ENCODE results near the gene TMEM181. TPM values are rescaled to one million over a fixed set of nuclear protein-coding genes. Genes with fewer than 3 reads are reported as not detected.

Gene TMEM181, protein sequence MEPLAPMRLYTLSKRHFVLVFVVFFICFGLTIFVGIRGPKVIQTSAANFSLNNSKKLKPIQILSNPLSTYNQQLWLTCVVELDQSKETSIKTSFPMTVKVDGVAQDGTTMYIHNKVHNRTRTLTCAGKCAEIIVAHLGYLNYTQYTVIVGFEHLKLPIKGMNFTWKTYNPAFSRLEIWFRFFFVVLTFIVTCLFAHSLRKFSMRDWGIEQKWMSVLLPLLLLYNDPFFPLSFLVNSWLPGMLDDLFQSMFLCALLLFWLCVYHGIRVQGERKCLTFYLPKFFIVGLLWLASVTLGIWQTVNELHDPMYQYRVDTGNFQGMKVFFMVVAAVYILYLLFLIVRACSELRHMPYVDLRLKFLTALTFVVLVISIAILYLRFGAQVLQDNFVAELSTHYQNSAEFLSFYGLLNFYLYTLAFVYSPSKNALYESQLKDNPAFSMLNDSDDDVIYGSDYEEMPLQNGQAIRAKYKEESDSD
- total RNA-seq (2016; rRNA removed; fragmentation: Illumina TruSeq; extraction: Trizol): 42.1 and 59.1 TPM in 2 replicates
- total RNA-seq (2016; cell fraction: cytosol; rRNA removed; fragmentation: Illumina TruSeq; extraction: Trizol; ENCODE audit: low read depth): 32.4 and 35.6 TPM in 2 replicates
- 41.0 and 60.9 TPM in 2 replicates for total RNA-seq (2016; cell fraction: insoluble cytoplasmic fraction; rRNA removed; fragmentation: Illumina TruSeq; extraction: Trizol)
- total RNA-seq (2016; cell fraction: membrane; rRNA removed; fragmentation: Illumina TruSeq; extraction: Trizol): 29.2 and 32.9 TPM in 2 replicates
- total RNA-seq (2016; cell fraction: nucleus; rRNA removed; fragmentation: Illumina TruSeq; extraction: Trizol): 66.4 and 75.5 TPM in 2 replicates
- polyA plus RNA-seq (2011; rRNA removed): 105 and 108 TPM in 2 replicates
- polyA plus RNA-seq (2011; cell fraction: cytosol; rRNA removed): 53.2 and 89.4 TPM in 2 replicates
- 65.7 and 85.9 TPM in 2 replicates for polyA plus RNA-seq (2011; cell fraction: nucleus; rRNA removed)
- 99.1 and 106 TPM in 2 replicates for polyA plus RNA-seq (2012)
- 2.2 and 2.6 TPM in 2 replicates for polyA plus RNA-seq (2016; cell fraction: cytosol; fragmentation: Illumina TruSeq; extraction: Trizol; ENCODE audit: low read depth)
- 31.8 and 32.9 TPM in 2 replicates for polyA plus RNA-seq (2016; cell fraction: insoluble cytoplasmic fraction; fragmentation: Illumina TruSeq; extraction: Trizol; ENCODE audit: low read depth)
- polyA plus RNA-seq (2016; cell fraction: membrane; fragmentation: Illumina TruSeq; extraction: Trizol; ENCODE audit: low read depth): 8.5 and 9.3 TPM in 2 replicates
- 140 and 144 TPM in 2 replicates for polyA plus RNA-seq (2016; cell fraction: nucleus; fragmentation: Illumina TruSeq; extraction: Trizol; ENCODE audit: insufficient read depth, low read depth)
- 13.5 and 115 TPM in 2 replicates for polyA minus RNA-seq (2011; rRNA and poly(A)+ RNA removed; ENCODE audit: low replicate concordance)
- polyA minus RNA-seq (2011; cell fraction: cytosol; rRNA and poly(A)+ RNA removed): 82.7 and 108 TPM in 2 replicates
- polyA minus RNA-seq (2011; cell fraction: nucleus; rRNA and poly(A)+ RNA removed): 78.4 and 93.9 TPM in 2 replicates
- Bru-seq, nascent RNA: percentile 94 among the genes with signal in this experiment
- percentile 97 among the genes with signal in this experiment for BruChase-seq, experiment 1, labeled RNA remaining after a 6-hour chase
- percentile 97 among the genes with signal in this experiment for BruChase-seq, experiment 2, labeled RNA remaining after a 2-hour chase
- long read RNA-seq, experiment 1, partial matches to known transcripts: 13 of 21 reads
- long read RNA-seq, experiment 1, other reads (novel, unspliced or antisense): 8 of 21 reads
- long read RNA-seq, experiment 2, partial matches to known transcripts: 1 of 172 reads
- long read RNA-seq, experiment 2, other reads (novel, unspliced or antisense): 171 of 172 reads

DNA sequence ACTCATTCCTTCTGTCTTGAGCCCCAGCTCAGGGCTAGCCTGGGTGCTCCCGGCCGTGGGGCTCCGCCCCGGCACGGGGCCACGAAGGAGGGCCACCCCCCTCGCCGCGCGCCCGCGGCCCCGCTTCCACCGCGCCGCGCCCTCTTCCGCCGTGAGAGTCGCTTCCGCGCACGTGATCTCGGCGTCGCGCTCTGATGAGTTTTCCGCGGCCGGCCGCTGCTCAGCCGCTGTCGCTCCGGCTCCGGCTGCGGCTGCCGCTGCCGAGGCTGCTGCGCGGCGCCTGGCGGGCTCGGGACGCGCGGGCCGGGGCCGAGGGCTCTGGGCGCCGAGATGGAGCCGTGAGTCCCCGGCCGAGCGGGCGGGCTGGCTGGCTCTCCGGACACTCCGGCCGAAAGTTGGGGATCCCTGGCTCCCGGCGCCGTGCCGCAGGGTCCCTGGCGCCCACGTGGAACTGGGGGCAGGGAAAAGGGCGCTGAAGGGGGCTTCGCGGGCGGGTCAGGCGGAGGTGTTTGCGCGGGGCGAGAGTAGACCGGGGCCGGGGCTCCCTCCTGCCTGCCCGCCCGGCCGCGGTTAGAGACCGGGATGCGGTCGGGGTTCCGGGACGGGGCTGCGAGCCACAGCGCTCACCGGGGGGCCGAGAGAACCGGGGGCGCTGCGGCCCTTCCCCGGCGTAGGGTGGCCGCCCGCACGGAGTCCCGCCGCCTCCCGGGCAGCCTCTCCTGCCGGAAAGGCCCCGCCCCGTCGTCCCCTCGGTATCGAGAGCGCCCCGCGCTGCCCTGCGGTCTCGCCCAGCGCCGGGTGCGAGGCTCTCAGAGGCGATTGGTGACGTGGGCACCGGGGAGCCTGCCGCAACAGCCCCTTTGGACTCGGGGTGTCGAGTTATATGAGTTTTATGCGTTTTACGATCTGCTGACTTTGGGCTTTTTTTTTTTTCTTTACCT, at the start of gene TMEM181:
Gene TMEM181 (plus strand): TSS at position 197 of the 941 bp plus-strand sequence. CDS start 134 bp downstream, at position 331.
- Histone ChIP-seq H4K20me1 (ENCODE audit: insufficient read depth, low read length) (peaks cover 39% of the 10 kb centered on the region), H3K27me3 (ENCODE audit: control insufficient read depth in 1 of 2, insufficient read depth in 2 of 2, low read length in 2 of 2) (no peaks in the 10 kb centered on the region), H3K4me1 (ENCODE audit: insufficient read depth, low read length) (peaks cover 87% of the 10 kb centered on the region), H3K4me3 (replicated peaks in 1 of 3; ENCODE audit: insufficient read depth in 1 of 3, low read depth in 2 of 3, low read length in 3 of 3) (peak within 1 kb of the TSS; percentile 75 to 90 (median 89)), H3K9ac (ENCODE audit: insufficient read depth, low read depth, low read length) (peak within 1 kb of the TSS; percentile 88), H3K27ac (ENCODE audit: extremely low read length, insufficient read depth, low read length) (peak within 1 kb of the TSS; percentile 82), H3K79me2 (ENCODE audit: insufficient read depth, low read length) (peaks cover 50% of the 10 kb centered on the region), H2AFZ (ENCODE audit: low read length) (no peak within 1 kb of the TSS), H3K9me3 (ENCODE audit: low read length) (no peaks in the 10 kb centered on the region), H3K36me3 (replicated peaks in 1 of 2; ENCODE audit: control insufficient read depth in 1 of 2, insufficient read depth in 2 of 2, low read length in 2 of 2) (peaks cover 4 to 6% of the 10 kb centered on the region in 2 experiments; a peak in 2 of 5 replicates), H3K4me2 (ENCODE audit: low read depth, low read length) (peak within 1 kb of the TSS; percentile 96)
- in situ Hi-C loops (cut with HindIII; ENCODE audit: extremely low pct_ligation_motif_present, low pct_unique_long_range_greater_than_20kb) (no loop called here), intact Hi-C loops (cut with micrococcal nuclease; ENCODE audit: unreplicated experiment) (no loop called here)
- ChIA-PET POLR2A (interaction anchor here (0.6 to 1.5 kb wide), 5 partner anchors 9 to 84 kb away, joined by 3 to 11 read pairs (median 7); partner anchors contain the start of gene DYNLT1), CTCF (ENCODE audit: low intra/inter-chr PET ratio, low total read pairs) (no interaction called here)
- 1% methylated on average over 39 of the region's 120 CpGs for WGBS (ENCODE audit: low lambda C conversion rate)
- no peak for FAIRE-seq
- DNase-seq (ENCODE audit: low spot score): peak; percentile 69
- BruUV-seq (replicated peaks): no TSS peak
- ATAC-seq: peak; percentile 69
- TF ChIP-seq ZNF441 (CRISPR knock-in tag; IDR thresholded peaks at IDR 0.05; ENCODE audit: borderline replicate concordance) (peak; percentile 77; the same call in 1 of the 2 replicates), HNRNPL (IDR thresholded peaks at IDR 0.05; ENCODE audit: low read depth, low read length) (peak; percentile 55; the same call in 1 of the 2 replicates), NONO (IDR thresholded peaks at IDR 0.05) (no peak), NONO (CRISPR knock-in tag; conservative IDR thresholded peaks at IDR 0.05) (peak; percentile 79), RCOR2 (CRISPR knock-in tag; IDR thresholded peaks at IDR 0.05) (no peak), HNRNPUL1 (IDR thresholded peaks at IDR 0.05; ENCODE audit: low read depth, low read length) (no peak)
- TF ChIP-seq, protein P1, sequence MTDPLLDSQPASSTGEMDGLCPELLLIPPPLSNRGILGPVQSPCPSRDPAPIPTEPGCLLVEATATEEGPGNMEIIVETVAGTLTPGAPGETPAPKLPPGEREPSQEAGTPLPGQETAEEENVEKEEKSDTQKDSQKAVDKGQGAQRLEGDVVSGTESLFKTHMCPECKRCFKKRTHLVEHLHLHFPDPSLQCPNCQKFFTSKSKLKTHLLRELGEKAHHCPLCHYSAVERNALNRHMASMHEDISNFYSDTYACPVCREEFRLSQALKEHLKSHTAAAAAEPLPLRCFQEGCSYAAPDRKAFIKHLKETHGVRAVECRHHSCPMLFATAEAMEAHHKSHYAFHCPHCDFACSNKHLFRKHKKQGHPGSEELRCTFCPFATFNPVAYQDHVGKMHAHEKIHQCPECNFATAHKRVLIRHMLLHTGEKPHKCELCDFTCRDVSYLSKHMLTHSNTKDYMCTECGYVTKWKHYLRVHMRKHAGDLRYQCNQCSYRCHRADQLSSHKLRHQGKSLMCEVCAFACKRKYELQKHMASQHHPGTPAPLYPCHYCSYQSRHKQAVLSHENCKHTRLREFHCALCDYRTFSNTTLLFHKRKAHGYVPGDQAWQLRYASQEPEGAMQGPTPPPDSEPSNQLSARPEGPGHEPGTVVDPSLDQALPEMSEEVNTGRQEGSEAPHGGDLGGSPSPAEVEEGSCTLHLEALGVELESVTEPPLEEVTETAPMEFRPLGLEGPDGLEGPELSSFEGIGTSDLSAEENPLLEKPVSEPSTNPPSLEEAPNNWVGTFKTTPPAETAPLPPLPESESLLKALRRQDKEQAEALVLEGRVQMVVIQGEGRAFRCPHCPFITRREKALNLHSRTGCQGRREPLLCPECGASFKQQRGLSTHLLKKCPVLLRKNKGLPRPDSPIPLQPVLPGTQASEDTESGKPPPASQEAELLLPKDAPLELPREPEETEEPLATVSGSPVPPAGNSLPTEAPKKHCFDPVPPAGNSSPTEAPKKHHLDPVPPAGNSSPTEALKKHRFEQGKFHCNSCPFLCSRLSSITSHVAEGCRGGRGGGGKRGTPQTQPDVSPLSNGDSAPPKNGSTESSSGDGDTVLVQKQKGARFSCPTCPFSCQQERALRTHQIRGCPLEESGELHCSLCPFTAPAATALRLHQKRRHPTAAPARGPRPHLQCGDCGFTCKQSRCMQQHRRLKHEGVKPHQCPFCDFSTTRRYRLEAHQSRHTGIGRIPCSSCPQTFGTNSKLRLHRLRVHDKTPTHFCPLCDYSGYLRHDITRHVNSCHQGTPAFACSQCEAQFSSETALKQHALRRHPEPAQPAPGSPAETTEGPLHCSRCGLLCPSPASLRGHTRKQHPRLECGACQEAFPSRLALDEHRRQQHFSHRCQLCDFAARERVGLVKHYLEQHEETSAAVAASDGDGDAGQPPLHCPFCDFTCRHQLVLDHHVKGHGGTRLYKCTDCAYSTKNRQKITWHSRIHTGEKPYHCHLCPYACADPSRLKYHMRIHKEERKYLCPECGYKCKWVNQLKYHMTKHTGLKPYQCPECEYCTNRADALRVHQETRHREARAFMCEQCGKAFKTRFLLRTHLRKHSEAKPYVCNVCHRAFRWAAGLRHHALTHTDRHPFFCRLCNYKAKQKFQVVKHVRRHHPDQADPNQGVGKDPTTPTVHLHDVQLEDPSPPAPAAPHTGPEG (CRISPR knock-in tag; IDR thresholded peaks at IDR 0.05): peak; percentile 97
- TF ChIP-seq, protein P2, sequence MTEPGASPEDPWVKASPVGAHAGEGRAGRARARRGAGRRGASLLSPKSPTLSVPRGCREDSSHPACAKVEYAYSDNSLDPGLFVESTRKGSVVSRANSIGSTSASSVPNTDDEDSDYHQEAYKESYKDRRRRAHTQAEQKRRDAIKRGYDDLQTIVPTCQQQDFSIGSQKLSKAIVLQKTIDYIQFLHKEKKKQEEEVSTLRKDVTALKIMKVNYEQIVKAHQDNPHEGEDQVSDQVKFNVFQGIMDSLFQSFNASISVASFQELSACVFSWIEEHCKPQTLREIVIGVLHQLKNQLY (CRISPR knock-in tag; IDR thresholded peaks at IDR 0.05): peak; percentile 93

All from HepG2 (cell line).